Medulla oblongata (tissue), 1 donor: ENCODE measurements around the gene GAL3ST2.
"Not testable (repeated sequence)": the region's sequence is repeated elsewhere in the genome, so short reads cannot be mapped to it uniquely, and the experiment has no call there.

Source experiments
- DNase-seq: peaks from one replicate; pipeline ENCODE4 v3.0.0-alpha.2; 2015; ENCODE audit errors: extremely low spot score

Gene GAL3ST2

DNA sequence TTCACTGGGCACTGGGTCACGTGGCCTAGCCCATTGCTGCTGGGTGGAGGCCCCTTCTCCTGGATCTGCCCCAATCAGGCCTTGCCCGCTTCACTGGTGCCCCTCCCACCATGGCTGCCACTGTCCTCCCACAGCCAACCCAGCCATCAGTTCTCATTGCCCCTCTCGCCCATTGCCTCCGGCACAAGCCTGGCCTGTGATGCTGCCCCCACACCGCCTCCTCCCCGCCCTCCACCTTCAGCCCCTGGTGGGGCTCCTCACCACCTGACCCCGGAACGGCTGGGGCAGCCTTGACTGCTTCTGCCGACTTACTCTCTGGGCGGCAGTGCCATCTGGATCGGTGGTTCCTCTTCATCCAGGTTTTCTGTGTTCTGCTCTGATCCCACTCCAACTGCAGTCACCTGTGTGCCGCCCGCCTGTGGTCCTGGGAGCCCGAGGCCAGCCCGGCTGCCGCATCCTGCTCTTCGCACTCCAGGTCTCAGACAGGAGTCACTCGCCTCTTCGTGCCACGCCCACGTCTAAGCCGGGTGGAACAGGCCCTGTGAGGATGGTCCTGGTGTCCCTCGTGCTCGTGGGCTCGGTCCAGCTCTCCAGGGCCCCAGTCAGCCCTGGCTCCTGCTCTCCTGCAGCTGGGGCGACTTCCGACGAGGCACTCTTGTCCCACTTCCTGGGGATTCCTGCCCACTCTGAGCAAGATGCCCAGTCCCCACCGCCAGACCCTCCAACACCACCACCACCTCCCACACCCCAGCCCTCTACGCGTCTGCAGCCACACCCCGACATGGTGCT lies 28.0 kb upstream of the GAL3ST2 start:
- DNase-seq, result no peak

DNA sequence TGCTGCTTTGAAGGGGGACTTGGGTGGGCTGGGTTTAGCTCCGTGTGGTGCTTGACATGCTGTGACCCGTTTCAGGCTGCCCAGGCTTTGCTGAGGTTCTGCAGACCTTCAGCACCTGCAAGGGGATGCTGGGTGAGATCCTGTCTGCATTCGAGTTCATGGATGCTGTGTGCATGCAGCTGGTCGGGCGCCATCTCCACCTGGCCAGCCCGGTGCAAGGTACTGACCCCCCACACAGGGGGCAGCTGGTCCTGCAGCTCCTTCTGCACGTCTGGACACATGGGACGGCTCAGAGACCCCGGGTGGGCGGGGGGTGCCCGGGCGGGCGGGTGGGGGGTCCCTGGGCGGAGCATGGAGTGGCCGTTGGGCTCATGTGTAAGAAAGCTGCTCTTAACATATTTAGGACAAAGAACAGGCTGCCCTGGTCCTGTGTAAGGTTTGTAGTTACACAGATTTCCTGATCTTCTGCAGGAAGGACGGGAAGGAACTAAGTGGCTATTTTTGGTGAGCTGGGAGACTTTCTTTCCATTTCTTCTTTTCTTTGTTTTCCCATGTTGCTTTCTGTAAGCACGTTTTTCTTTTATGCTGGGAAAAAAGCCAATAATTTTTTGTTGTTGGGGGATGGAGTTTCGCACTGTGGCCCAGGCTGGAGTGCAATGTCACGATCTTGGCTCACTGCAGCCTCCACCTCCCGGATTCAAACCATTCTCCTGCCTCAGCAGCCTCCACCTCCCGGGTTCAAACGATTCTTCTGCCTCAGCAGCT lies 26.4 kb upstream of the GAL3ST2 start:
- no peak for DNase-seq

DNA sequence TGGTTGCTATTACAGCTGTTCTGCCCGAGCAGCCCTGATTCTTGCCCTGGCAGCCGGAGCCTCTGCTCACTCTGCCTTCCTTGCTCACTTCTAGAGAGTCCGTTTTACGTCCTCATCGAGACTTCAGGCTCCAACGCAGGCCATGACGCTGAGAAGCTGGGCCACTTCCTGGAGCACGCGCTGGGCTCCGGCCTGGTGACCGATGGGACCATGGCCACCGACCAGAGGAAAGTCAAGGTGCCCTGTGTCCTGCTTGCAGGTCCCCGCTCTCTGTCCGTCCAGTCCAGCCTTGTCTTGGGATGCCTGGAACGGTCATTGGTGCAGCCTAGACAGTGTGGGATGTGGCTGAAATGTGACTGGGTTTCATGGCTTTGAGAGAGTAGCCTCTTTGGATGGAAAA lies 25.5 kb upstream of the GAL3ST2 start:
- no peak for DNase-seq

DNA sequence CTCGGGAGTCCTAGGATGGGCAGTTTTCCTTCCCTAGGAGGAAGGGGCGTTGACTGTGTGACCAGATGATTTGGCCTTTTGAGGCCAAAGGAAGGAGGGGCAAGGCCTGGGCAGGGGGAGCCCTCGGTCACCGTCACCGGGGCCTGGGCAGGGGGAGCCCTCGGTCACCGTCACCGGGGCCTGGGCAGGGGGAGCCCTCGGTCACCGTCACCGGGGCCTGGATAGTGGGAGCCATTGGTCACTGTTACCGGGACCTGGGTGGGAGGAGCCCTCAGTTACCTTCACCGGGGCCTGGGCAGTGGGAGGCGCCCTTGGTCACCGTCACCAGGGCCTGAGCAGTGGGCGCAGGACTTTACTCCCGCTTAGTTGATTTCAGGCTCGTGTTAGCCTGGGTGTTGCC lies 24.8 kb upstream of the GAL3ST2 start:
- no peak for DNase-seq

DNA sequence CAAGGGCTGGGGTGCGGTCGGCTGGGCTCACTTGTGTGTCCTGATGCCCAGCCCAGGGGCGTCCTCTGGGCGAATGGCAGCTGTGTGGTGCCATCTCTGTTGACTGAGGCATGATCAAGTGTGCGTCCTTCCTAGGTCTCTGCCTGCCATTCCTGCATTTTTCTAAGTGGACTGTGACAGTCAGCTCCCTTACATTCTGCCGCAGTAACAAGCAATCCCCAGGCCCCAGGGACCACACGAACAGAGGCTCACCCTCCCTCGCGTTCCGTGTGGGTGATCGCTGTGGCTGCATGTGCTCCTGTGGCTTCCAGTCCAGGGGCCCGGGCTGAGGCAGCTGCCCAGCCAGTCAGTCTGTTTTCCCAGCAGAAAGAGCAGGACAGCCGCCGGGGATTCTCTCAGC lies 24.4 kb upstream of the GAL3ST2 start:
- DNase-seq, result no peak

DNA sequence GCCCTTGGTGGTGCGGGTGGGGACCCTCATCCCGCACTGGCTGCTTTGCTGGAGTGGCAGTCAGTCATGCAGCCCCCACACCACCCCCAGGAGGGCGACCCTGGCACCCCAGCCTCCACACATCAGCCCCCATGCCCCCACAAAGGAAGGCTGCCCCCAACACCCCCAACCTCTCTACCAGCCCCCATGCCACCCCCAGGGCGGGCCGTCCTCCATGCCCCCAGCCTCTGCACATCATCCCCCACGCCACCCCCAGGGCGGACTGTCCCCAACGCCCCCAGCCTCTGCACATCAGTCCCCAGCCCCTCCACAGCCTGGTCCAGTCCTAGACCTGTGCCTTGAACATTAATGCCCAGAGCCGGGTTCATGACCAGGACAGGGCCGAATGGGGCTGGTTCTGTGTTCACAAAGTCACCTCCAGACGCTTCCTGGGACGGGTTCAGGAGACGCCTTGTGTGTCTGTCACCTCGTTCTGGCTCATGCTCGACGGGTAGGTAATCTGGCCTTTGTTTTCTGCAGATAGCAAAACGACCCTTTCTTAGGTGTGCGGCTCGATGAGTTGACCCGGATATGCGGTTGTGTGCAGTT lies 23.8 kb upstream of the GAL3ST2 start:
- no peak for DNase-seq

DNA sequence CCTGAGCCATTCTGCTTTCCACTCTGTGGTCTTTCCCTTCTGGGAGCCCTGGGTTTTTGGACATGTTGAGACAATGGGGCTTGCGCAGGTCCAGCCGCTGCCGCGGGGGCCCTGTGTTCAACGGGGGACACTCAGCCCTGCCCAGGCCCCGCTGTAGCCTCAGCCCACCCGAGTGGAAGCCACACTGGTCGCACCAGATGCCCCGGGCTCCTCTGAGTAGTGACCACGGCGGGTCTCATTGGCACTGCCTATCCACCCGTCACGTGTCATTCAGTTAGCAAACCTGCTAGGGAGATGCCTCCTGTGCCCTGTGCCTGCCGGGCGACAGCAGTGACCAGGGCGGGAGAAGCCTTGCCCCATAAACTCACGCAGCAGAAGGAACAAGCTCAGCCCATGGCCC lies 23.1 kb upstream of the GAL3ST2 start:
- DNase-seq, result no peak

DNA sequence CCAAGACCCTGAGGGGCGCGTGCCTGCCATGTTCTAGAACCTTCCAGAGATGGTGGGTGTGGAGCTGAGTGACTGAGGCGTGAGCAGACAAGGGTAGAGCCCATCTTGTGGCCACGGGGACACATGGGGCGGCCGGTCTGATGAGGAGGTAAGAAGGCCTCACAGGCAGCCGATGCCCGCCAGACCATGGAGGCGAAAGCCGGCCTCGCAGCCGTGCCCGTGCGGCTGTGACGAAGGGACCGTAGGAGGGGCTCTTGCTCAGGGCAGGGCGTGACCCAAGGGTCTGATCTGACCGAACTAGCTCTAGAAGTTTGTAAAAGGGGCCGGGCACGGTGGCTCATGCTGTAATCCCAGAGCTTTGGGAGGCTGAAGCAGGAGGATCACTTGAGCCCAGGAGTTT lies 22.6 kb upstream of the GAL3ST2 start:
- DNase-seq, result no peak

DNA sequence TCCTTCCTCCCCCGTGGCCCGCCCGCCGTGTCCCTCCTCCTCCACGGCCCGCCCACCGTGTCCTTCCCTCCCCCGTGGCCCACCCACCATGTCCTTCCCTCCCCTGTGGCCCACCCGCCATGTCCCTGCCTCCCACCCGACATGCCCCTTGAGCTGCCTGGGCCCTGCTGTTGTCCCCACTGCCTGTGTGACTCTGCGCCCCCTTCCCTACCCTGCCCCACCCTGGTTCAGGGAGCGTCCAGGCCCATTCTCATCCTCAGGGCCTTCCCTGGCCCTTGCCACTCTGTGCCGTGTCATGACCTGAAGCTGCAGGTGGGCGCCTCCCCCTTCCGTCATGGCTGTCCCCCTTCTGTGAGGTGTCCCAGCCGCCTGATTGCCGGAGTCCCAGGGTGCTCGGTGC lies 21.5 kb upstream of the GAL3ST2 start:
- no peak for DNase-seq

DNA sequence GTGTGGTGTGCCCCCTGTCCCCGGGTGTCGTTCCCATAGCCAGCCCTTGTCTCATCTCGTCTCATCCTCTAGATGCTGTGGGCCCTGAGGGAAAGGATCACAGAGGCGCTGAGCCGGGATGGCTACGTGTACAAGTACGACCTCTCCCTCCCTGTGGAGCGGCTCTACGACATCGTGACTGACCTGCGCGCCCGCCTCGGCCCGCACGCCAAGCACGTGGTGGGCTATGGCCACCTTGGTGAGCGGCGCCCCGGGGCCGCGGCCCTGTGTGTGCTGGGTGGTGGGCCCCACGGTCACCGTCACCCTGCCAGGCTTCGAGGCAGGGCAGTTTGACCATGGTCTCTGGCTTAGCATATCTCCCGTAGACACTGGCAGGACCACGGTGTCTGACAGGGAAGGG lies 20.8 kb upstream of the GAL3ST2 start:
- DNase-seq, result no peak

DNA sequence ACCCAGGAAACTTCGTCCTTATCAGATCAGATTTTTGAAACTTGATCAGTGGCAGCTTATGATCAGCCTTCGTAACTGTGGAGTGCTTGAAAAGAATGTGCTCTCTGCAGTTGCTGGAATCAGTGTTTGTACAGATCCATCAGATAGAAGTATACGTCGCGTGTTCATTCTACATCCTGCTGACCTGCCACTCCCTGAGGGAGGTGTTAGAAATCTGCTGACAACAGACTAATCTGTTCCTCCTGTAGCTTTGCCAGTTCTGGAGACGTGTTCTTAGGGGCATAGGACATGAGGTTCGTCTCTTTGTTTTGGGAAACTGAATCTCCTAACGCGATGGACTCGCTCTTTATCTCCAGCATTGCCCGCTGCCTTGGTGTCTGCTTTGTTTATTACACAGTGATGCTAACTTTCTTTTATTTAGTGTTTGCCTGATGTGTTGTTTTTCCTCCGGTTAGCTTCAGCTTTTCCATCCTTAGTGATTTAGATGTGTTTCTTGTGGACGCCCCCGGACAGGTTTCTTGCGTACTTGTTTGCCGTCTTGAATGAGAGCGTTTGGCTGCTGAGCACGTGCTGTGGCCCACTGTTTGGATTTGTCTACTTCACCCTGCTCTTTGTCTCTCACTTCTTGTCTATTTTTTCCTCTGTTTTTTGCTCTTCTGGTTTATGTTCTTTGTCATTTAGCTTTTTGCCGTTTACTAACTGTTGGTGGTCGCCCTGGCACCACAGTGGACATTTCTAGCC lies 17.4 kb upstream of the GAL3ST2 start:
- no peak for DNase-seq

DNA sequence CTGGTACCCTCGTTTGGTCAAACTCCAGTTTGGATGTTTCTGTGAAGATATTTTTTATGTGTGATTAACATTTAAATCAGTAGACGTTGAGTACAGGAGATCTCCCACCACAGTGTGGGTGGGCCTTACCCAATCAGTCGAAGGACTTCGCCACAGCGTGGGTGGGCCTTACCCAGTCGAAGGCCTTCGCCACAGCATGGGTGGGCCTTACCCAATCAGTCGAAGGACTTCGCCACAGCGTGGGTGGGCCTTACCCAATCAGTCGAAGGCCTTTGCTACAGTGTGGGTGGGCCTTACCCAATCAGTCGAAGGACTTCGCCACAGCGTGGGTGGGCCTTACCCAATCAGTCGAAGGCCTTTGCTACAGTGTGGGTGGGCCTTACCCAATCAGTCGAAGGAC lies 16.7 kb upstream of the GAL3ST2 start:
- DNase-seq, result not testable (repeated sequence)

DNA sequence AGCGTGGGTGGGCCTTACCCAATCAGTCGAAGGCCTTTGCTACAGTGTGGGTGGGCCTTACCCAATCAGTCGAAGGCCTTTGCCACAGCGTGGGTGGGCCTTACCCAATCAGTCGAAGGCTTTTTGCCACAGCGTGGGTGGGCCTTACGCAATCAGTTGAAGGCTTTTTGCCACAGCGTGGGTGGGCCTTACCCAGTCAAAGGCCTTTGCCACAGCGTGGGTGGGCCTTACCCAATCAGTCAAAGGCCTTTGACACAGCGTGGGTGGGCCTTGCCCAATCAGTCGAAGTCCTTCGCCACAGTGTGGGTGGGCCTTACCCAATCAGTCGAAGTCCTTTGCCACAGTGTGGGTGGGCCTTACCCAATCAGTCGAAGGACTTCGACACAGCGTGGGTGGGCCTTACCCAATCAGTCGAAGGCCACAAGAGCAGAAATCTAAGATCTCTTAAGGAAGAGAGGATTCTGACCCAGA lies 16.3 kb upstream of the GAL3ST2 start:
- no peak for DNase-seq

DNA sequence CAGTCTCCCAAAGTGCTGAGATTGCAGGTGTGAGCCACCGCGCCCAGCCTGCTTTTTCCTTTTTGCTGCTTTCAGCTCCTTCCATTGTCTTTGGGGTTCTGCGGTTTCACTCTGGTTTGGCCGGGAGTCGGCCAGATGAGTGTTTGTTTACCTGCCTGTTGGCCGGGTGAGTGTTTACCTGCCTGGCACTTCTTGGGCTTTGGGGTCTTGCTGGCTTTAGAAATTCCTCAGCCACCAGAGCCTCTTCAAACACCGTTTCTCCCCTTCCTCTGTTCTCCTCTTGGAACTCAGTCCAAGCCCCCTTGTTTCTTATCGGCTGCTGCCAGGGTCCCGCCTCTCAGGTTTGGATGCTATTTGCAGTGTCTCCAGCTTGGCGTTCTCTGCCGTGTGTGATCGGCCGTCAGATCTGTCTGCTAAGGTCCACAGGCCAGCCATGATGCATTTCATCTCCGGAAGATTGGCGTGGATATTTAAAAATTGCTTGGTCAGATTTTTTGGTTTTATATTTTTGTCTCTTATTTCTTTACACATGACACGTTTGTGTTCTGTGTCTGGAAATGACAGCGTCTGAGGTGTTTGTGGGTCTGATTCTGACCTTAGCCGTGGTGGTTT lies 14.2 kb upstream of the GAL3ST2 start:
- no peak for DNase-seq

DNA sequence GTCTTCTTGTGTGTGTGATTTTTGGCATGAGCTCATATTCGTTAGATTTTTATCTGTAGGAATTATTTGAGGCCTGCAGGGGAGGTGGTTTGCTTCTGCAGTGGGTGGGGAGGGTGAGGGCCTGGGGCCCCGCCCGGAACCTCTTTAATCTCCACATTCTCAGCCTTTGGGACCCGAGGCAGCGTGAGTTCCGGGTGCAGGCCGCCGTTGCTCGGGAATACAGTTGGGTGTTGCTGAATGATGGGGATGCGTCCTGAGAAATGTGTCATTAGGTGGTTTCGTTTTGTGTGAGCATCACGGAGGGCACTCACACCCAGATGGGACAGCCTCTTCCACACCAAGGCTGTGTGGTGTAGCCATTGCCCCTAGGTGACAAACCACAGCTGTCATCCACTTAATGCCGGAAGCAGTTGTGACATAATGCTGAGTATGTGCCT lies 13.7 kb upstream of the GAL3ST2 start:
- DNase-seq, result no peak

DNA sequence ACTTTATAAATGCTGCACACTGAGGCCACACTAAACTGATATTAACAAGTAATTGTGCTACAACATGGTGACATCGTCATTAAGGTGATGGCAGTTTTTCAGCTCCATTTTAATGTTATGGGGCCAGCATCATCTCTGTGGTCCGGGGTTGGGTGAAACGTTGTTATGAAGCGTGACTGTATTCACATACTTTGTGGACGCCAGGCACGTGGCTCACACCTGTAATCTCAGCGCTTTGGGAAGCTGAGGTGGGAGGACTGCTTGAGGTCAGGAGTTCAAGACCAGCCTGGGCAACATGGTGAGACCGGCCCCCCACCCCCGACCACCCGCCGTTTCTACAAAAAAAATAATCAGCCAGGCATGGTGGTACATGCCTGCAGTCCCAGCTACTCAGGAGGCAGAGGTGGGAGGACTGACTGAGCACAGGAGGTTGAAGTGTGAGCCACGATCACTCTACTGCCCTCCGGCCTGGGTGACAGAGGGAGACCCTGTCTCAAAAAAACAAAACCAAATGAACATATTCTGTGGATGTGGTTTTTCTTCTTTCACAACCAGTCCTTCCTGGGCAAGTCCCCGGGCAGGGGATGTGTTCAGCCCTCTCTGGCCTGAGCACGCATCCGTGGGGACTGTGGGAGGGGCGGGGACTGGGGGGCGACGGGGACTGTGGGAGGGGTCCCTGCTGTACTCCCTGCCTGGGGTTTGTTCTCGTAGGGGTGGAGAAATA lies 12.9 kb upstream of the GAL3ST2 start:
- no peak for DNase-seq

DNA sequence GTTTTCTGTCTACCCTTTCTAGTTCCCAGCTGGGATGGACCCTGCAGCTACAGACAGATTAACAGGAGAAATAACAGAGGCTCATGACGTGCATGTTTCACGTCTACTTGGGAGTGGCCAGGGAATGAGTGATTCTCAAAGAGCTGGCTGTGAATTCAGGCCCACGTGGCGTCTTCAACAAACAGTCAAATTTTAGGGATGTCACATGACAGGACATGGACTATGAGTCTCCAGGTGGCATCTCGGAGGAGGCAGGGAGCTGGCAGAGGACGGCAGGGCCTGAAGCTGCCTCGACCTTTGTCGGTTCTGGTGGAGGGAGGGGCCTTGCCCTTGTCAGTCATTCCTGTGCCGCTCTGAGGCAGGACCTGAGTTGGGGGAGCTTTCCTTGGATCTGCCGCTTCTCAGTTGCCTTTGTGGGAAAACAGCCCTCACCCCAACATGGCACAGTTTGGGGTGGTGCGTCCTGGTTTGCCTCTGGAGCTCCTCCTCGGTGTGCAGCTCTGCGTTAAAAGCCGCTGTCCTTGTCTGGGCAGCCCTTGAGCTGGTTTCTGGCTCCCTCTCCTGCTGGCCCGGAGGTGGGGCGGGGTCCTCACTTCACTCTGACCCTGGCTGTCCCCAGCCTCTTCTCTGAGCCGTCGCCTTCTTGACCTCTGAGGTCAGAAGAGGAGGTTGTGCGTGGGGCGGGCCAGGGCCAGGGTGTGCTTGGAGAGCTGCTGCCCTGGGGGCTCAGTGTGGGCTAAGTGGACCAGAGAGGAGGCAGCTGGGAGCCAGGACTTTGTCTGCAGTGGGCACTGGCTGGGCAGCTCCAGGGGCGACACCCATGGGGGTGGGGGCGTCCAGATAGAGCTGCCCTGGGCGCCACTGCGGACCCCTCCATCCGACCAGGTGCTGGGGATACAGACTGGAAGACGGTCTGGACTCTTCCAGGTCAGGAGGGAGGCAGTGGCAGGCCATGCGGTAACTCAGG lies 12.1 kb upstream of the GAL3ST2 start:
- DNase-seq, result no peak

DNA sequence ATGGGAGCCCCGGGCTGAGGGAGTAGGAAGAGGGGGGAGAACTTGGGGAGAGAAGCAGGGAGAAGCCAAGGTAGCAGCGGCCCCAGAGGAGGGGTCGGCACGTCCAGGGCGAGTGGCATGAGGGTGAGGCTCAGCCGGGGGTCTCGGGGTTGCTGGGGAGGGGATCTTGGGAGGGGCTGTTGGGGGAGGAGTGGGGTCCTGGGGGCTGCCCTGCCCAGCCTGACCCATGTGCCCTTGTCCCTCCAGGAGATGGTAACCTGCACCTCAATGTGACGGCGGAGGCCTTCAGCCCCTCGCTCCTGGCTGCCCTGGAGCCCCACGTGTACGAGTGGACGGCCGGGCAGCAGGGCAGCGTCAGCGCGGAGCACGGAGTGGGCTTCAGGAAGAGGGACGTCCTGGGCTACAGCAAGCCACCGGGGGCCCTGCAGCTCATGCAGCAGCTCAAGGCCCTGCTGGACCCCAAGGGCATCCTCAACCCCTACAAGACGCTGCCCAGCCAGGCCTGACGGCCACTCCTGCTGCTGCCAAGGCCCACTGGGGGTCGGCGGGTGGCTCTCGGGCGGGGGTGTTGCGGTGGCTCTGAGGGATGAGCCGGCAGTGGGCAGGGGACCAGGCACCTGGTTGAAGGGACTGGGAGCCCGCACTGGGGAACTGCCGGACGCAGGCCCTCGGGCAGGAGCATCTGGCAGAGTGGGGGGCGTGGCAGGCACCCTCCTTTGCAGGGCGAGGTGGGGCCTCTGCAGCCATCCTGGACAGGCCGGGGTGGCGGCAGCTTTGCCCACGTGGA lies 9.0 kb upstream of the GAL3ST2 start:
- no peak for DNase-seq

DNA sequence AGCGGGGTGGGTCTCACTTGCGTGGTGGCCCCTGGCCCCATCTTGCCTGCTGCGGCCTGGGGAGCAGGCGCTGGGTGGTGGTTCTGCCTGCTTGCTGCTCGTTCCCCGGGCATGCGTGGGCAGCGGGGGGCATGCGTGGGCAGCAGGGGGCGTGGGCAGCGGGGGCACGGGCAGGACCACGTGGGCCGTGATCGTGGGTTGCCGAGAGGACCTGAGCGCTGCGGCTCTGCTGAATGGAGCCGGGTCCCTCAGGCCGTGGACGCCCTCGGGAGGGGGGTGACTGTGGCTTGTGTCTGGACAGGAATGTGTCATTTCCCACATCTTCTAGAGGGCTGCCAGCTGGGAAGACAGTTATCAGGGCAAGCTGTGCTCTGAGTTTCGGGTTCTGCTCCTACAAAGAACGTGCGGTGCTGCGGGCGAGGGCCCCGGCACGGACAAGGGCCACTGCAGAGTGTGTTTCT lies 8.3 kb upstream of the GAL3ST2 start:
- no peak for DNase-seq
